ENCODE results near the gene RBM33. TPM values are rescaled to one million over a fixed set of nuclear protein-coding genes. Genes with fewer than 3 reads are reported as not detected.

RBM33 gene
- total and polyA plus RNA-seq, 2 of the 4 experiments (the other 2 are of a cell fraction) = 7.3 to 10.8 TPM

DNA sequence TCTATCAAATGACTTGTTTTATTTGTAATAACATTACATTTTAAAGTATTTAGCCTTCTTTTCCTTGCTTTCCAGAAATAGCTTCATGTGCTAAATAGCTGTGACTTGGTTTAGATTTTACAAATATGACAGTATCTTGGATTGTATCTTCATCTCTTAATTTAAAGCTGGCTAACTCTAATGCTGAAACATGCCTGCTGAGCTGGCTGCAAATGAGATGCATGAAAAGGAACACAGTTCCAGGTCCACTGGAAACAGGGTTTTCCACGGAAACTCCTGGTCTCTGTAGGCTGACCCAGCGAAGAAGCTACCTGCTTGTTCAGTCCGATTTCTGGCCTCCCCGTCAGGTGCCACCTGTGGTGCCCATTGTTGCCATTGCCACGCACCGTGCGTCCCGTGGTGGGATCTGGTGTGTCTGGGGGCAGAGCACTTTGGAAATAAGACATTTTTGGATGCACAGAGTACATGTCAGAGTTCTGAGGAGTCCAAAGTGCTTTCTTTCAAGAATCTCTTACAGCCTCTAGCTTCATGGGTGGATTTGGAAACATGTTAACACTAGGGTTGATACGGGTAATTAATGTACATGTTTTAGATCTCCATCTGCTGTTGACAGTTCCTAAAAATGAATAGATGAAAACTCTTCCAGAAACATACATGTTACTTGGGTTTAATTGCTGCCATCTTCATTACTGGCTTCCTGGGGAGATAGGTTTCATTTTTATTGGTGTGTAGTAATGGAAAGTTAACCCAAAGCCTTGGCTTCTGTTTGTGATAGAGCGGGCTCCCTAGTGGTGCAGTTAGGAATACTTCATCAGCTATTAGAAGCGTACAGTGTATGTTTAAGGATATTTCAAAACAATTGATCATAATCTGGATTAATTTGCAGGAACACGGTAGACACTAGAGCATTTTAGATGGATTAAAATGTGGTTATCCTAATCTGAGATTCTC lies 122.8 kb downstream of the RBM33 start:
- TF ChIP-seq NFE2L2 (IDR thresholded peaks at IDR 0.05; ENCODE audit: low read depth, low read length) = no peak
- TF ChIP-seq CHD1 (IDR thresholded peaks at IDR 0.05; ENCODE audit: low read depth, low read length) = no peak
- no peak for TF ChIP-seq MAZ (IDR thresholded peaks at IDR 0.05; ENCODE audit: borderline replicate concordance, low read depth, low read length)
- TF ChIP-seq SMC3 (IDR thresholded peaks at IDR 0.05; ENCODE audit: low read depth, low read length) = no peak
- no peak for TF ChIP-seq RCOR1 (IDR thresholded peaks at IDR 0.05; ENCODE audit: insufficient replicate concordance, low read length)
- H2AFZ ChIP-seq (replicated peaks; ENCODE audit: low read length, poor library complexity) = no peak overlapping the region
- H3K56ac ChIP-seq (ENCODE audit: extremely low read depth, insufficient read depth, low read length) = no peak overlapping the region
- H3K14ac ChIP-seq (replicated peaks; ENCODE audit: low read depth, low read length) = no peak overlapping the region
- H2AK5ac ChIP-seq (ENCODE audit: low read depth, low read length) = no peak overlapping the region
- no TSS peak for BruUV-seq (replicated peaks)
- H3K4ac ChIP-seq (ENCODE audit: low read depth, low read length) = no peak overlapping the region
- H3K27ac ChIP-seq (ENCODE audit: insufficient read depth, low read length) = no peak overlapping the region
- H4K91ac ChIP-seq (ENCODE audit: insufficient read depth, low read depth, low read length) = no peak overlapping the region
- no peak overlapping the region for H3K9ac ChIP-seq (ENCODE audit: low read depth, low read length)
- ATAC-seq (ENCODE audit: low read depth) (no peak), DNase-seq (no peak)
- peaks cover 48% of the 10 kb centered on the region for H3K36me3 ChIP-seq (ENCODE audit: control insufficient read depth, insufficient read depth, low read length)
- no peak overlapping the region for H2BK5ac ChIP-seq (ENCODE audit: low read depth, low read length, poor library complexity, severe bottlenecking)
- H3K18ac ChIP-seq (ENCODE audit: low read depth, low read length) = no peak overlapping the region
- peaks cover 2% of the 10 kb centered on the region; the same call in 1 of the 2 replicates for H3K4me1 ChIP-seq (ENCODE audit: control insufficient read depth, insufficient read depth, low read length)
- H3K9me3 ChIP-seq (ENCODE audit: control insufficient read depth, insufficient read depth, low read length) = no peaks in the 10 kb centered on the region
- H2BK120ac ChIP-seq (ENCODE audit: low read depth, low read length) = no peak overlapping the region
- H2BK20ac ChIP-seq (ENCODE audit: low read depth, low read length) = no peak overlapping the region
- no peak overlapping the region for H4K5ac ChIP-seq (ENCODE audit: low read depth, low read length)
- H2BK15ac ChIP-seq (ENCODE audit: low read depth, low read length) = no peak overlapping the region
- no peak overlapping the region for H4K8ac ChIP-seq (ENCODE audit: low read depth in 2 of 2, low read length in 2 of 2)
- ChIA-PET CTCF (interaction anchor here (0.6 to 2.1 kb wide), 6 partner anchors 9 to 995 kb away, joined by 3 to 15 read pairs (median 4); no protein-coding TSS in a partner anchor), POLR2A (ENCODE audit: unreplicated experiment) (no interaction called here)
- no peak overlapping the region for H3K23ac ChIP-seq (ENCODE audit: low read depth, low read length)
- no peak overlapping the region for H3K4me3 ChIP-seq (ENCODE audit: insufficient read depth, low read depth, low read length)
- H3K27me3 ChIP-seq (ENCODE audit: control insufficient read depth, insufficient read depth, low read length) = no peaks in the 10 kb centered on the region
- peaks cover 28% of the 10 kb centered on the region in 2 experiments for H3K79me1 ChIP-seq (ENCODE audit: low read depth in 1 of 2, low read length in 2 of 2)
- H4K20me1 ChIP-seq (ENCODE audit: insufficient read depth, low read length) = peaks cover 21% of the 10 kb centered on the region
- 100% methylated on average over 8 of the region's 12 CpGs; no CpG with 5 or more reads in 1 of the 2 experiments for WGBS, 2 experiments (ENCODE audit: extremely low coverage in 2 of 2, insufficient read length in 1 of 2)
- H2AK9ac ChIP-seq (replicated peaks; ENCODE audit: low read depth, low read length, poor library complexity) = no peak overlapping the region
- intact Hi-C loops (cut with micrococcal nuclease) (loop anchor here (5.0 kb wide), 1 partner anchor 840 kb away; no protein-coding TSS in a partner anchor), dilution Hi-C loops (cut with HindIII; ENCODE audit: low sequenced_read_pairs, unreplicated experiment) (no loop called here), in situ Hi-C loops (cut with MboI; ENCODE audit: low sequenced_read_pairs) (loop anchor here (25.0 kb wide), 1 partner anchor 380 kb away; no protein-coding TSS in a partner anchor)
- no peak overlapping the region for H3K4me2 ChIP-seq (ENCODE audit: low read depth, low read length)
- peaks cover 8% of the 10 kb centered on the region; the same call in 1 of the 2 replicates for H3K9me1 ChIP-seq (ENCODE audit: insufficient read depth, low read length)
